MM.1S (cell line): ENCODE results near the gene PCCA.

Experiments used
- DNase-seq: peaks from one replicate; pipeline ENCODE4 v3.0.0-alpha.2; 2015
- H2AFZ ChIP-seq: fragments of 300-600 bp; sonication (generic); 2 replicates; pipeline ENCODE4 v1.6.0; 2016; ENCODE audit warnings: antibody characterized with exemption, low read length
- H3F3A ChIP-seq: fragments of 300-600 bp; sonication (generic); 2 replicates; pipeline ENCODE4 v1.6.1; 2016; ENCODE audit warnings: mild to moderate bottlenecking, antibody characterized with exemption, low read length, moderate library complexity, mixed read lengths; ENCODE audit not compliant: insufficient read depth
- H3K27ac ChIP-seq: fragments of 300-600 bp; sonication (generic); 2 replicates; pipeline ENCODE4 v1.5.1; 2016; ENCODE audit warnings: mild to moderate bottlenecking, low read length
- H3K27me3 ChIP-seq: fragments of 300-600 bp; sonication (generic); replicated peaks from 2 replicates; pipeline ENCODE4 v1.6.0; 2016; ENCODE audit warnings: low read length; ENCODE audit not compliant: insufficient read depth
- H3K36me3 ChIP-seq: fragments of 300-600 bp; sonication (generic); replicated peaks from 2 replicates; pipeline ENCODE4 v1.6.1; 2016; ENCODE audit warnings: mild to moderate bottlenecking, low read length, mixed read lengths; ENCODE audit not compliant: insufficient read depth
- H3K4me1 ChIP-seq: fragments of 300-600 bp; sonication (generic); 2 replicates; pipeline ENCODE4 v1.6.1; 2016; ENCODE audit warnings: low read length, mixed read lengths
- H3K4me2 ChIP-seq: fragments of 300-600 bp; sonication (generic); 2 replicates; pipeline ENCODE4 v1.6.0; 2016; ENCODE audit warnings: low read depth, low read length
- H3K4me3 ChIP-seq: fragments of 300-600 bp; sonication (generic); 2 replicates; pipeline ENCODE4 v1.5.1; 2016; ENCODE audit warnings: low read length, mixed read lengths
- H3K79me2 ChIP-seq: fragments of 300-600 bp; sonication (generic); 2 replicates; pipeline ENCODE4 v1.6.1; 2016; ENCODE audit warnings: mixed run types, low read length, mixed read lengths
- H3K9ac ChIP-seq: fragments of 300-600 bp; sonication (generic); 2 replicates; pipeline ENCODE4 v1.6.1; 2016; ENCODE audit warnings: low read length, mixed read lengths
- H3K9me2 ChIP-seq: fragments of 300-600 bp; sonication (generic); replicated peaks from 2 replicates; pipeline ENCODE4 v1.6.1; 2016; ENCODE audit warnings: mild to moderate bottlenecking, low read length, mixed read lengths; ENCODE audit not compliant: insufficient read depth
- H3K9me3 ChIP-seq: fragments of 300-600 bp; sonication (generic); replicated peaks from 2 replicates; pipeline ENCODE4 v1.6.1; 2016; ENCODE audit warnings: mild to moderate bottlenecking, low read length, mixed read lengths; ENCODE audit not compliant: insufficient read depth
- H4K20me1 ChIP-seq: fragments of 300-600 bp; sonication (generic); 2 replicates; pipeline ENCODE4 v1.6.1; 2016; ENCODE audit warnings: mild to moderate bottlenecking, low read length, moderate library complexity, mixed read lengths; ENCODE audit not compliant: insufficient read depth
- CTCF ChIP-seq: fragments of 300-600 bp; sonication (generic); IDR thresholded peaks from 2 replicates; pipeline ENCODE4 v1.5.1; 2016; ENCODE audit warnings: antibody characterized with exemption, low read length, mixed read lengths
- EZH2 ChIP-seq: fragments of 300-600 bp; sonication (generic); optimal IDR thresholded peaks from 2 replicates; pipeline ENCODE3; 2017; ENCODE audit warnings: low read depth, mild to moderate bottlenecking, antibody characterized with exemption, low read length, mixed read lengths
- EZH2phosphoT487 ChIP-seq: fragments of 300-600 bp; sonication (generic); IDR thresholded peaks from 2 replicates; pipeline ENCODE4 v1.6.1; 2018; ENCODE audit warnings: antibody characterized with exemption, low read length

Gene PCCA

GRCh38 chr13:100459747-100460146, 370.9 kb downstream of the PCCA start:
- Histone ChIP-seq H3K9me3 (no peaks in the 10 kb centered on the region), H3K4me2 (no peak overlapping the region), H3K9ac (no peak overlapping the region), H2AFZ (no peak overlapping the region), H3K36me3 (no peaks in the 10 kb centered on the region), H3K27ac (no peak overlapping the region), H3K9me2 (no peaks in the 10 kb centered on the region), H3K4me1 (no peaks in the 10 kb centered on the region), H3F3A (no peaks in the 10 kb centered on the region), H4K20me1 (no peaks in the 10 kb centered on the region), H3K79me2 (no peaks in the 10 kb centered on the region), H3K4me3 (no peak overlapping the region), H3K27me3 (no peaks in the 10 kb centered on the region)
- TF ChIP-seq EZH2, result no peak
- TF ChIP-seq CTCF, result no peak
- no peak for TF ChIP-seq EZH2phosphoT487
- DNase-seq, result no peak

- TF ChIP-seq EZH2phosphoT487 (no peak), CTCF (no peak), EZH2 (no peak)
- H2AFZ ChIP-seq, result no peak overlapping the region
- no peaks in the 10 kb centered on the region for H3K4me1 ChIP-seq
- no peak overlapping the region for H3K4me2 ChIP-seq
- H4K20me1 ChIP-seq, result no peaks in the 10 kb centered on the region
- no peaks in the 10 kb centered on the region for H3K9me2 ChIP-seq
- H3F3A ChIP-seq, result no peaks in the 10 kb centered on the region
- H3K9me3 ChIP-seq, result no peaks in the 10 kb centered on the region
- no peaks in the 10 kb centered on the region for H3K27me3 ChIP-seq
- H3K79me2 ChIP-seq, result no peaks in the 10 kb centered on the region
- no peaks in the 10 kb centered on the region for H3K36me3 ChIP-seq
- DNase-seq, result no peak
- no peak overlapping the region for H3K4me3 ChIP-seq
- no peak overlapping the region for H3K27ac ChIP-seq
- H3K9ac ChIP-seq, result no peak overlapping the region
Measured at GRCh38 chr13:100460266-100460665, 371.4 kb downstream of the PCCA start.

- Histone ChIP-seq H3K36me3 (no peaks in the 10 kb centered on the region), H3F3A (no peaks in the 10 kb centered on the region), H3K4me1 (no peaks in the 10 kb centered on the region), H3K4me2 (no peak overlapping the region), H3K9me3 (no peaks in the 10 kb centered on the region), H3K9me2 (no peaks in the 10 kb centered on the region), H3K27ac (no peak overlapping the region), H3K9ac (no peak overlapping the region), H3K27me3 (no peaks in the 10 kb centered on the region), H2AFZ (no peak overlapping the region), H4K20me1 (no peaks in the 10 kb centered on the region), H3K79me2 (no peaks in the 10 kb centered on the region), H3K4me3 (no peak overlapping the region)
- TF ChIP-seq EZH2phosphoT487, result no peak
- no peak for TF ChIP-seq EZH2
- no peak for TF ChIP-seq CTCF
- no peak for DNase-seq
Measured at GRCh38 chr13:100460791-100461190, 371.9 kb downstream of the PCCA start.
